Activated effector memory CD4-positive, alpha-beta T cell treated with anti-CD3 and anti-CD28 coated beads, Interleukin-2, amount 50 U/mL, for 16 hours (primary cell): ENCODE results near the gene ZNF823.

ENCODE experiments used
- DNase-seq: peaks from one replicate; pipeline ENCODE4 v3.0.0-alpha.2; 2020

Gene ZNF823

GRCh38 chr19:11736696-11737095 is 2.0 kb downstream of the ZNF823 start:
- no peak for DNase-seq

GRCh38 chr19:11735375-11735774 is 3.4 kb downstream of the ZNF823 start:
- DNase-seq, result no peak

GRCh38 chr19:11729586-11729985 is 9.2 kb downstream of the ZNF823 start:
- DNase-seq, result no peak

GRCh38 chr19:11722414-11722813 is 16.3 kb downstream of the ZNF823 start:
- no peak for DNase-seq

GRCh38 chr19:11721681-11722080 is 17.1 kb downstream of the ZNF823 start:
- DNase-seq, result no peak

GRCh38 chr19:11710313-11710712 is 28.4 kb downstream of the ZNF823 start:
- no peak for DNase-seq

GRCh38 chr19:11708457-11708856 is 30.3 kb downstream of the ZNF823 start:
- no peak for DNase-seq

- DNase-seq, result no peak
Observed at GRCh38 chr19:11705474-11705873, 33.3 kb downstream of the ZNF823 start.

GRCh38 chr19:11704626-11705025 is 34.1 kb downstream of the ZNF823 start:
- no peak for DNase-seq

GRCh38 chr19:11699931-11700794 is 38.6 kb downstream of the ZNF823 start:
- DNase-seq, result no peak

GRCh38 chr19:11698231-11698630 is 40.5 kb downstream of the ZNF823 start:
- no peak for DNase-seq

GRCh38 chr19:11697284-11697855 is 41.4 kb downstream of the ZNF823 start:
- no peak for DNase-seq

GRCh38 chr19:11694533-11695439 is 44.0 kb downstream of the ZNF823 start:
- peak; percentile 92 for DNase-seq

GRCh38 chr19:11693505-11694499 is 44.9 kb downstream of the ZNF823 start:
- DNase-seq, result no peak

GRCh38 chr19:11692127-11692790 is 46.5 kb downstream of the ZNF823 start:
- DNase-seq, result no peak

GRCh38 chr19:11685676-11686650 is 52.8 kb downstream of the ZNF823 start:
- no peak for DNase-seq

- DNase-seq, result no peak
Observed at GRCh38 chr19:11684987-11685675, 53.6 kb downstream of the ZNF823 start.

GRCh38 chr19:11680689-11681302 is 58.0 kb downstream of the ZNF823 start:
- DNase-seq, result no peak

- no peak for DNase-seq
Observed at GRCh38 chr19:11678504-11678903, 60.2 kb downstream of the ZNF823 start.
